HG03060 (cell line): ENCODE data around the gene EVC.

Source experiments
- ATAC-seq: cut with Tn5 transposase; IDR thresholded peaks from one replicate; pipeline ENCODE4 v1.9.1; 2021; ENCODE audit warnings: low read depth, moderate number of reproducible peaks; ENCODE audit not compliant: unreplicated experiment

EVC gene

DNA sequence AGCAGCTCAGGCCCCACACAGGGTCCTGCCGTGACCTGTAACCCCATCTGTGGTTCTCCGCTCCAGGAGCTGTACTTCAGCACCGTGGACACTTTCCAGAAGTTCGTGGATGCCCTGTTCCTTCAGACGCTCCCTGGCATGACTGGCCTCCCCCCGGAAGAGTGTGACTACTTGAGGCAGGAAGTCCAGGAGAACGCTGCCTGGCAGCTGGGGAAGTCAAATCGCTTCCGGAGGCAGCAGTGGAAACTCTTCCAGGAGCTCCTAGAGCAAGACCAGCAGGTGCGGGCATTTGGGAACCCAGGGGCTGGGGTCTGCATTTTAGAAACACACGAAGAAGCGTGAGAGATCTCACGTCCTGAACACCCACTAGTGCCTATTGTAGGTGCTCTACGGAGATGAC, 72.5 kb downstream of the EVC start:
- no peak for ATAC-seq

DNA sequence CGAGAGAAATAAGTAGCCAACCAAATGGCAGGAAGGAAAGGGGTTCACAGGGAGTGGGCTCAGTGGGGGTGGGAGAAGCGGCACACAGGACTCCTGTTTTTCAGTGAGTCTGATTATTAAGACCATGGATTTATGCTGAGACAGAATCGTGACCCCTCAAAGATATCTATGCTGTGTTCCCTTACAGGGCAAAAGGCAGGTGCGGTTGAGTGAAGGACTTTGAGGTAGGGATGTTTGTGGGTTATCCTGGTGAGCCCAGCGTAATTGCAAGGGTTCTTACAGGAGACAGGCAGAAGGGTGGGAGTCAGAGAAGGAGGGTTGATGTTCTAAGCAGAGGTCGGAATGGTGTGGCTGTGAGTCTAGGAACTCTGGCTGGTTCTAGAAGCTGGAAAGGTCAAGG, 73.0 kb downstream of the EVC start:
- no peak for ATAC-seq

DNA sequence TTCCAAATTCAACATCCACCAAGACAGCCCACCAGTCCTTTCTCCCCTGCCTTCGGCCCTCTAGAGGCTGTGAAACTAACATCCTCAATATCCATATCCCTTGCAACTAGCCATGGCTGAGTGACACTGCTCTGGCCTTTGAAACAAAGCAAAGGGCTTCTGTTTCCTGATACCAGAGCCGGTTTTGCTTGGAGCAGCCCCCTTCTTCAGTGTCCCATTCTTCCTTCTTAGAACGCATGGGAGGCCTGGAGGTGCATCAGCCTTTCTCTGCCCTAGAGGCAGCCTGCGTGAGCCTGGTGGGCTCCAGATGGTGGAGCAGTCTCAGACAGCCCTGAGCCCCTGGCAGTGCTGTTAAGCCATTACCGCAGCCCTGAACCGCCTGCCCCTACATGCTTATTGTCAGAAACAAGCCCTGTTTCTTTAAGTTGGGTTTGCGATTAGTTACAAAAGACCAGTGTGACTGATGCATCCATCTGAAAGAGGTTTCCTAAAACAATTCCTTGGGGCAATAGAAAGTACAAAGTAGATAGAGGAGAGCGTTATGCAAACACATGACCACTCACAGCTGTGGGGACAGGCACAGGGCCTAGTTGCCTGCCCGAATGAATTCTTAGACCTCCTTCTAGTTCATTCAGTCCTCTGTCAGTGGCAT, 74.1 kb downstream of the EVC start:
- ATAC-seq = no peak

DNA sequence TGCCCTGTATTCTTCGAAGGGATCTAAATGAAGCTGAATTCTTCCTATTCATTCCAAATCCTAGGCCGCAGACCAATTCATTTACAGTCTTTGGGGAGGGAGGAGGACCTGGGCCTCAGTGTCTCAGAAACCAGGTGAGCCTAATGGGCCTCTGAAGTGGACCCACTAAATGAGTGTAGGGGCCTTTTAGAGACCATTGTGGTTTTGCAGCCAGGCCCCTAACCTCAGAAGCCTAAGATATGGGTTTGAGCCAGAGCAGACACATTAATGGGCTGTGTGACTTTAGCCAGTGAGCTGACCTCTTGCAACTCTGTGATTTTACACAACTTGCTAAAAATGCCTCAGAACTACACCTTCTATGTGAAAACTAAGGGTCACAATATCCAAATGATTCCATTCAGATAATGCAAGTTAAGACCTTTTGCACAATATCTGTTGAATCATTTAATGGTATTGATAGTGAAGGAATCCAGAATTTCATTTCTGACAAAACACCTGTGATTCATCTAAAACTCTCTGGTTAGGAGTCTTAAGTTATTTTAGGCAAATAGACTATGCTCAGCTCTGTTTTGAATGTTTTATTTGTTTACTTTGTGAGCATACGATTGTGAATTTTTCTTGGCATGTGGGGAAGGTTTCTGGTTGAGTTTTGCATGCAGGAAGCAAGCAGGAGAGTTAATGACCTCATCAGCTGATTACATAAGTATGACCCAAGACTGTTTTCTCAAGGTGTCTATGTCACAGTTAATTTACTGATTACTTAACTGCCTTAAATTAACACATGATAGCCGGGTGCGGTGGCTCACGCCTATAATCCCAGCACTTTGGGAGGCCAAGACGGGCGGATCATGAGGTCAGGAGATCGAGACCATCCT, 75.0 kb downstream of the EVC start:
- no peak for ATAC-seq

DNA sequence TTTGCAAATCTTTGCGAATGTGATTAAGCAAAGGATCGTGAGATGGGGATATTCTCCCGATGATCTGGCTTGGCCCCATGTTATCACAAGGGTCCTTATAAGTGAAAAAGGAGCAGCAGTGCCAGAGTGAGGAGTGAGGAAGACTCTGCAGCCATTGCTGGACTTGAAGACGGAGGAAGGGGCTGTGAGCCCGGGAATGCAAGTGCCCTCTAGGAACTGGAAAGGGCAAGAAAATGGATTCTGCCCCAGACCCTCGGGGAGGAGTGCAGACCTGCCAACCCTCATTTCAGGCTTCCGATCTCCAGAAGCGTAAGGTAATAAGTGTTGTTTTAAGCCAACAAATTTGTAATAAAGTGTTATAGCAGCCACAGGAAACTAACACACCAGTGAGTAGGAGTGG, 76.3 kb downstream of the EVC start:
- ATAC-seq = no peak

DNA sequence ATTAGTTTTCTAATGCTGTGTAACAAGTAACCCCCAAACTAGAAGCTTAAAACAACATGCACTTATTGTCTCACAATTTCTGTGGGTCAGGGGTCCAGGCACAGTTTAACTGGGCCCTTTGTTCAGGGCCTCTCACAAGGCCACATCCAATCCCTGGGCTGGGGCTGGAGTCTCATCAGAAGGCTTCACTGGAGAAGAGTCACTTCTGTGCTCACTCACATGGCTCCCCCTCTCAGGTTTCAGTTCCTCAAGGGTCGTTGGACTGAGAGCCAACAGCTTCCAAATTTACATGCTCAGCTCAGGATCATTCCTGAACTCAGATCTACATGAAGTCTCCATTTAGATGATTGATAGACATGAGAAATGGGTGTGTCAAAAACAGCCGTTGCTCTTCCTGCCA, 77.1 kb downstream of the EVC start:
- ATAC-seq = no peak

DNA sequence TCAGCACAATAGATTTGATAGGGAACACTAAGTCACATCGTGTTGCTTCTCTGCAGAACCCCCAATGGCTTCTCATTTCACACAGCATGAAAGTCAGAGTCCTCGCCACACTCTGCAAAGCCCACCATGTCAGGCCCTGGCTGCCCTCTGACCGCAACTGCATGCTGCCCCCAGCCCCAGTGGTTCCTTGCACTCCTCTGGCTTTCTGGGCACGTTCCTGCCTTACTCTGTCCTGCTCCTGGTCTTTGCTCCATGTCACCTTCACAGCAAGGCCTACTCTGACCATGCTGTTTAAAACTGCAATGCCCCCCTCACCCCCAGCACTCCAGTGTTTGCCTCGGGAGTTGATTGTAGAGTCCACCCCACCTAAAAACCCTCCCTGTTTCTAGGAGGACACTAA, 78.1 kb downstream of the EVC start:
- ATAC-seq = no peak

DNA sequence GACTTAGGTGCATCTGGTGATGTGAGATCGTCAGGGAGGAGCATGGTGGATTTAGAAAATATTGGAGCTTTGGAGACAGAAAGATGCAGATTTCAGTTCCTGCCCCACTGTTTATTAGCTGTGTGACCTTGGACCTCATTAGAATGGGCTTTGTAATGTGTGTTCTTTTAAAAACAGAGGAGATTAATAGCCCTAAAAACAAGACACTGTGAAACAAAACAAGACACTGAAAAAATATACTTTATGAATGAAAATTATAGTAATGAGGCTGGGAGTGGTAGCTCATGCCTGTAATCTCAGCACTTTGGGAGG, 79.5 kb downstream of the EVC start:
- no peak for ATAC-seq

DNA sequence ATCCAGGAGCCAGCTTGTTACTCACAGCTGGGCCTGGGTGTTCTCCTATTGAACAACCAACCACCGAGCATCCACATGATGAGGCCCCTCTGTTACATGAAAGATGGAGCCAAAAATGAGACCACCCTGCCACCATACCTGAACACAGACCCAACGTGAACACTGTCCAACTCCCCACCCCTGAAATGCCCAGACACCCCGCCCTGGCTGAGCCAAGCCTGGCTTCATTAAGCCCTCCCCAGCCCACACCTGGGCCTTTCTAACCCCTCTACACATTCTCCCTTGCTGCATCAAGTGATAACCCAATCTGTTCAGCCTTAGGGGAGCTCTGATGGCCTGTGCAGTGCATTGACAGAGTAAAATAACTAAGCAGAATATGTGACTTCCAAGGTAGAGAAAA, 80.7 kb downstream of the EVC start:
- ATAC-seq = no peak

DNA sequence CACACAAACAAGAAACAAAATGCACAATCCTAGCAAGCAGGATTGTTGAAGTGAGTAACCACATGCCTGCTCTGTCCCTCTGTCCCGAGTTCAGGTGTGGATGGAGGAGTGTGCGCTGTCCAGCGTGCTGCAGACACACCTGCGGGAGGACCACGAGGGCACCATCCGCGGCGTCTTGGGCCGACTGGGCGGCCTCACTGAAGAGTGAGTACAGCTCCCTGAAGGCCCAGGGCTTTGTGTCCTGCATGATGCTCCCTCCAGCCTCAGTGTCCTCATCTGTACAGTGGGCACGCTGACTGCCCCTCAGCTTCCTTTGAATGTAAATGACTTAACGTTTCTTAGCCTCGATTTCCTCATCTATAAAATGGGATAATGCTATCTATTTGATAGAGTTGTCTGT, 82.5 kb downstream of the EVC start:
- no peak for ATAC-seq

DNA sequence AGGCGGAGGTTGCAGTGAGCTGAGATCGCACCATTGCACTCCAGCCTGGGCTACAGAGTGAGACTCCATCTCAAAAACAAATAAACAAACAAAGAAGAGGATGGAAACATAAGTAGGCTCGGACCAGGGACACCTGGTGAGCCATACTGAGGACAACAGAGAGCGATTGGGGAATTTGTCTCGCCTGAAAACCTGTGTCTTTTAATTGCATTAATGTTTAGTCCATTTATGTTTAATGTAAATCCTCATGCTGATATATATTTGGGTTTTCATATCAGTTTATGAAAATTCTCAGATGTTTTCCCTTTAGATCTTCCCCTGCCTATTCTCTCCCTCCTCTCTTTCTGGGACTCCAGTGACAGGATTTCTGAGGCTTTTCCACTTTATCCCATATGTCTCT, 84.6 kb downstream of the EVC start:
- ATAC-seq = no peak

DNA sequence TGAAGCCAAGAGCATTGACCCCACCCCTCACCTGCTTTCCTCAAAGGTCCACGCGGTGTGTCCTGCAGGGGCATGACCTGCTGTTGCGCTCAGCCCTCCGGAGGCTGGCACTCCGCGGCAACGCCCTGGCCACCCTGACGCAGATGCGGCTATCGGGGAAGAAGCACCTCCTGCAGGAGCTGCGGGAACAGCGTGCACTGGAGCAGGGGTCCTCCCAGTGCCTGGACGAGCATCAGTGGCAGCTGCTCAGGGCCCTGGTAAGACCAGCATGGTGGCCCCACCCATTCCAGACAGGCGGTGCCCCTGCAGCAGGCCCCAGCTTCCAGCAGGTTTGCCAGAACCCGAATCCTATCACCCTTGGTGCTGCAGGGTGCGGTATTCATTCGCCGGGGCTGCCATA, 86.0 kb downstream of the EVC start:
- ATAC-seq = no peak

DNA sequence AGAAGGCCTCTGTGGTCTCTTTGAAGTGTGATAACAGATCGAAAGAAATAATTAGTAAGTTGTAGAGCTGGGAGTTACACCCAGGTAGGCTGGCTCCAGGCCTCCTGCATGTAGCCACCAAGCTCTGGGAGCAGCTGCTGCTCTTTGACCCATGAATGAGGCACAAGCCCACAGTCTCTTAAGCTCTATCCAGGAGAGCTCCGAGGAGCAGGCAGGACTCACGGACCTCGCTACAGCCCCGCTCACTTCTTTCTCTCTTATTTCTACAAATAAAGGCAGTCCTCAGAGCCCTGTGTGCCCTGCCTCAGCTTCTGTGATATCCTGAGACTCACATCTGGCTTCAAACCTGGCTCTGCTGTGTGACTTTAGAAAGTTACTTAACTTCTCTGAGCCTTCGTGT, 86.9 kb downstream of the EVC start:
- ATAC-seq = no peak

DNA sequence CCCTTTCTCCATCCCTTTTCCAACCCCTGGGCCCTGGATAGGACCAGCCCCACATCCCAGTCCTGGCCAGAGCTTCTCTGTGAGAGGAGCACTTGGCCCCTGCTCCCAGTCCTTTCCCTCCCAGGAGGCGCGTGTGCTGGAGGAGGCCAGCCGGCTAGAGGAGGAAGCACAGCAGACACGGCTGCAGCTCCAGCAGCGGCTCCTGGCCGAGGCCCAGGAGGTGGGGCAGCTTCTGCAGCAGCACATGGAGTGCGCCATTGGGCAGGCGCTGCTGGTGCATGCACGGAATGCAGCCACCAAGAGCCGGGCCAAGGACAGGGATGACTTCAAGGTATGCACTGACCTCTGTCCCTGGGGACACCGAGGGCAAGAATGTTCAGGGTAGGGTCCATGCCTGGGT, 87.5 kb downstream of the EVC start:
- ATAC-seq = no peak

DNA sequence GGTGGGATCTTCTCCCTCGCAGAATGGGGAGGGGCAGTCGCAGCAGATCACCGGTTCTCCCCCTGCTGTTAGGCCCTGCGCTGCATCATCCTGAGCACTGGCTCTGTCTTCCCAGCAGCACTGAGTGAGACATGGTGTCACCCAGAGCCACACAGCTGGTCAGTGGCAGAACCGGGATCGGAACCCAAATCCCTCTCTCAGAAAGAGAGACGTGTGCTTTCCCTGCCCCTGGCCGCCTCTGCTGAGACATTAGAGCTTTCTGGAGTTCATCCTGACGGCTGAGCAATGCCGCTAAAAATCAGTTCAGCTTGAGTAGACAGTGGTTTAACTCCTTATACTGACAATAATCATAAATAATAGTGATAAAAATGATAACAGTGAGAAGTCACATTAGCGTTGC, 87.9 kb downstream of the EVC start:
- no peak for ATAC-seq

DNA sequence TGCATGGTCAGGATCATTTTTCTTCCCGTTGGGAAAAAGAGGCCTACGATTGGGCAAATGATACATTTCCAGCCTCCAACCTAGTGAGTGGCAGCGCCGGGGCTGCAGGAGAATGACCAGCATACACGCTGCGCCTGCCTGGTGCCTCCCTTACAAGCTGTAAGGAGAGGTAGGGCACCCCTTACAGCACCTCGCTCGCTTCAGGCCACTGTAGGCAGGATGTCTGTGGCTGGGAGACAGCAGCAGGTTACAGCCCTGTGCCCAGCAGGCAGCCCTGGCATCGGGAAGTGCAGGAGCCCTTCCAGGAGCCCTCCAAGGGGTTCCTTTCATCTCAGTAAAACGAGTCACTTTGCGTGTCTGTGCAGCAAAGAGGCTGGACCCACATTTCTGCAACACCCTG, 88.4 kb downstream of the EVC start:
- no peak for ATAC-seq

DNA sequence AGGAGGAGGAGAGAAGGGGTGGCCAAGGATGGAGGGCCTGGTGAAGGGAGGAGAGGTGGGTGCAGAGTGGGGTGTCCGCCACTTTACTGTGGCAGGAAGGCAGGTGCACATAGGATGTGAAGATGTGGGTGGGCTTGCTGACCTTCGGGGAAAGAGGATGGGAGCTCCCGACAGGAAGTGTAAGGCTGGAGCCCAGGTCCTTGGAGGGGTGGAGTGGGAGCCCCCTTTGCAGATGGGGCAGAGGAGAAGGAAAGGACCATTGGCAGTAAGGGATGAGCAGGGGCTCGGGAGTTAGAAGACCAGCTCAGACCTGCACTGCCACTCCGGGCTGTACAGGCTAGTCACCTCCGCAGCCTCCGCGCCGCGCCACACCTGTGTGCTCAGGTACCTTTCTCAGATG, 89.5 kb downstream of the EVC start:
- no peak for ATAC-seq

DNA sequence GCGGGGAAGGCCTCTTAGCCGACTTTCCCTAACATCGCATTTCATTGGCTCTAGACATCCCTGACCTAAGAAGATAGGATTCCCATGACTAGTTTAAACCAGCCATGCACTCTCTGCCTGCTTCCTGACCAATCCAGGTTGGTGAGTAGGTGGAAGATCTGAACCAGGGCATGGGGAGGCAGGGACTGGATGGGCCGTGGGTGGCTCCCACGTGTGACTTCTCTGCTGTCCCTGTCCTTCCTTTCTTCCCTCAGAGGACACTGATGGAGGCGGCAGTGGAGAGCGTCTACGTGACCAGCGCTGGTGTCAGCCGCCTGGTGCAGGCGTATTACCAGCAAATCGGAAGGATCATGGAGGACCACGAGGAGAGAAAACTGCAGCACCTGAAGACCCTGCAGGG, 90.7 kb downstream of the EVC start:
- no peak for ATAC-seq

DNA sequence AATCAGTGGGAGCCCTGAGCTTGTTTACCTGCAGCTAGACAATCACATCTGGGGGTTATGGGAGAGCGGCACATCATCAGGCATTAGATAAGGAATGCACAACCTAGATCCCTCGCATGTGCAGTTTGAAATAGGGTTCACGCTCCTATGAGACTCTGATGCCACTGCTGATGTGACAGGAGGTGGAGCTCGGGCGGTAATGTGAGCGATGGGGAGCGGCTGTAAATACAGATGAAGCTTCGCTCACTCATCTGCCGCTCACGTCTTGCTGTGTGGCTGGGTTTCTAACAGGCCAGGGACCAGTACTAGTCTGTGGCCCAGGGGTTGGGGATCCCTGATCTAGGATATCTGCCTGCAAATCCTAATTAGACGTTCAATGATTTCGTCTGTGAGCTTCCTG, 91.6 kb downstream of the EVC start:
- ATAC-seq = no peak

DNA sequence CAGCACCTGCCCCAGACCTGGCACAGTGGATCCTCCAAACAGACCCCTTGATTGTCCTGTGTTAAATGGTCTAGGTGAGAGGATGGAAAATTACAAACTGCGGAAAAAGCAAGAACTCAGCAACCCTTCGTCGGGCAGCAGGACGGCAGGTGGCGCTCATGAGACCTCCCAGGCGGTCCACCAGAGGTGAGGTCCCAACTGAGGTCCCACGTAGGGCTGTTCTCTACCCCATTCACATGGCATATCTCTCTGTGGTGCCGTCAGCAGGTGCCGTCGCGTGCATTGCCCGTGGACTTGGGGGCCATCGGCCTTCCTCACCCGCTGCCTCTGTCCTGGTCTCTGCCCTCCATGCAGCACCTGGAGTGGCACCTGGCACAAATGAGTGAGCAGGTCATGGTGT, 93.7 kb downstream of the EVC start:
- ATAC-seq = no peak

DNA sequence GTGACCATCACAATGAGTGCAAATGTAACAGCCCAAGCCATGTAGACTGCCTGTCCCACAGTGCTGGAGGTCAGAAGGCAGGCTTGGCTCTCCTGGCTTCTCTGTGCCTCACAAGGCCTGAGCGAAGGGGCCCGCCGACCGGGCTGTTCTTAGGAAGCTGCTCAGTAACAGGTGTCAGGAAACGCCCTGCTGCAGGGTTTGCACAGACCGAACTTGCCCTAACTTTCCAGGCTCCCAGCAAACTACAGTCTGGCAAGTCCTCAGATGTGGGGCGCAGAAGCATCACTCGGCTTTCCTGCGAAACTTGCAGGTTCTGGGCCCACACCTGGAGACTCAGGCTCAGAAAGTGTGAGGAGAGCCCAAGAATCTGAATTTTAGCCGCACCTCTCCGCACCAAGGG, 94.3 kb downstream of the EVC start:
- ATAC-seq = no peak

DNA sequence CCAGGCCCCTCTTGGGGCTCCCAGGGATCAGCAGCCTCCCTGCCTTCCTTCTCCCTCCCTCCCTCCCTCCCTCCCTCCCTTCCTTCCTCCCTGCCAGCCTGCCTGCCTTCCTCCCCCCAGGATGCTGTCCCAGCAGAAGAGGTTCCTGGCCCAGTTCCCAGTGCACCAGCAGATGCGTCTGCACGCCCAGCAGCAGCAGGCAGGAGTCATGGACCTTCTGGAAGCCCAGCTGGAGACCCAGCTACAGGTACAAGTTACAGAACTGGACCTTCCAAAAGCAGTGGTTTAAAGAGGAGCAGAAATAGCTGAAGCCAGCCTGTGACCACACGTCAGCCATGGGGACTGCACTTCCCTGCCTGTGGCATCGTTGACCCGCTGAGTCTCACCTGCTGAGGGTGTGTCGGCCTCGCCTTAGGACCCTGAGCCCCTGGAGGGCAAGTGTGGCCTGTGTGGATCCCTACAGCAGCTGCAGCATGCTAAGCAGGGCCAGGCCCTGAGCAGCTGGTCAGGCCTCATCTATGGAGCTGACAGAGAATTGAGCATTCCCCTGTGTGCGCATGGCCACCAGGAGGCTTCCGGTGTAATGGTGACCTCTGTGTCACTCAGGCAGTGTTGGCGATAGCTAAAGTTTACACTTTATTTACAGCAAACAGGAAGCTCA, 97.2 kb downstream of the EVC start:
- ATAC-seq = no peak
